GM12874 (cell line): ENCODE results near the gene C3orf20.

ENCODE experiments used
- TF ChIP-seq, protein P1 (sequence below): IDR thresholded peaks from 2 replicates; pipeline ENCODE4 v1.5.1; 2011; ENCODE audit warnings: low read depth, mild to moderate bottlenecking, control low read depth, low read length, moderate library complexity; ENCODE audit not compliant: insufficient read depth

C3orf20 gene

DNA sequence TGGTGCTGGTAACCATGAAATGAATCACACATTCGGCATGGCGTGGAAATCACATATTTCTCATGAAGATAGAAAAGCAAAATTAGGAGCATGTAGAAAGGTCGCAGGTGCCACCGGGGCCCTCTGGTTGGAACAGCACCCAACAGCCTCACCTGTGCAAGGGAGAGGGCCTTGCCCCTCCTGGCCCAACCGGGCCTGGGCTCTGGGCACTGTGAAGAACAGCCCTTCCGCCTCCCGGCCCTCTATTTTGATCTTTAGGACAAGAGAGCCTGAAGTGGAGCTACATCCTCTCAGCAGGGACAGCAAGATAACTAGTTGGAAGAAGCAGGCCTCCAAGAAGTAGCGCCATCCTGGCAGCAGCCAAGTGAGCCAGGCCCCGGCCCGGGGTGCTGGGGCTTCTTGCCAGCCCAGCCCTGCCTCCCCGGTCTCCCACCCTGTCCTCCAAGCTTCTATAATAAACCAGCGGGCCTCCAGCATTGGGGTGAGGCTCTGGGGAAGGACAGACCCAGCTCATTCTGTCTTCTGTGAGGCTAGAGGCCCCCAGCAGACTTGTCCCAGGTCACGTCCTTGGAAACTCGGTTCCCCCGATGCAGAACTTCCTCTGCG is 97.7 kb downstream of the C3orf20 start:
- TF ChIP-seq, protein P1, sequence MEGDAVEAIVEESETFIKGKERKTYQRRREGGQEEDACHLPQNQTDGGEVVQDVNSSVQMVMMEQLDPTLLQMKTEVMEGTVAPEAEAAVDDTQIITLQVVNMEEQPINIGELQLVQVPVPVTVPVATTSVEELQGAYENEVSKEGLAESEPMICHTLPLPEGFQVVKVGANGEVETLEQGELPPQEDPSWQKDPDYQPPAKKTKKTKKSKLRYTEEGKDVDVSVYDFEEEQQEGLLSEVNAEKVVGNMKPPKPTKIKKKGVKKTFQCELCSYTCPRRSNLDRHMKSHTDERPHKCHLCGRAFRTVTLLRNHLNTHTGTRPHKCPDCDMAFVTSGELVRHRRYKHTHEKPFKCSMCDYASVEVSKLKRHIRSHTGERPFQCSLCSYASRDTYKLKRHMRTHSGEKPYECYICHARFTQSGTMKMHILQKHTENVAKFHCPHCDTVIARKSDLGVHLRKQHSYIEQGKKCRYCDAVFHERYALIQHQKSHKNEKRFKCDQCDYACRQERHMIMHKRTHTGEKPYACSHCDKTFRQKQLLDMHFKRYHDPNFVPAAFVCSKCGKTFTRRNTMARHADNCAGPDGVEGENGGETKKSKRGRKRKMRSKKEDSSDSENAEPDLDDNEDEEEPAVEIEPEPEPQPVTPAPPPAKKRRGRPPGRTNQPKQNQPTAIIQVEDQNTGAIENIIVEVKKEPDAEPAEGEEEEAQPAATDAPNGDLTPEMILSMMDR = no peak

DNA sequence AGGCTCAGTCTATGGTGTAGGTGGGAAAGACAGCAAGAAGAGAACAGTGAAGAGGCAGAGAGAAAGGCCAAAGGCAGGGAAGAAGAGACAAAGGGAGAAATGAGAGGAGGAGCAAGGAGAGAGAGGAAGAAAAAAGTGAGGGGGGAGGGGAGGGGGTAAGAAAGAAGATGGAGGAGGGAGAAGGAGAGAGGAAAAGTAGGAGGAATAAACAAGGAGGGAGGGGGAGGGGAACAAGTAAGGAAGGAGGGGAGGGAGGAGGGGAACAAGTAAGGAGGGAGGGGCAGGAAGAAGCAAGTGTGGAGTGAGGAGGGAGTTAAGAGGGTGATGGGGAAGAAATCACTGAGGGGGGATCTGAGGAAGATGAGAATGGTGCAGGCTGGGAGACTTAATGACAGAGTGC is 98.3 kb downstream of the C3orf20 start:
- TF ChIP-seq, protein P1 = no peak

DNA sequence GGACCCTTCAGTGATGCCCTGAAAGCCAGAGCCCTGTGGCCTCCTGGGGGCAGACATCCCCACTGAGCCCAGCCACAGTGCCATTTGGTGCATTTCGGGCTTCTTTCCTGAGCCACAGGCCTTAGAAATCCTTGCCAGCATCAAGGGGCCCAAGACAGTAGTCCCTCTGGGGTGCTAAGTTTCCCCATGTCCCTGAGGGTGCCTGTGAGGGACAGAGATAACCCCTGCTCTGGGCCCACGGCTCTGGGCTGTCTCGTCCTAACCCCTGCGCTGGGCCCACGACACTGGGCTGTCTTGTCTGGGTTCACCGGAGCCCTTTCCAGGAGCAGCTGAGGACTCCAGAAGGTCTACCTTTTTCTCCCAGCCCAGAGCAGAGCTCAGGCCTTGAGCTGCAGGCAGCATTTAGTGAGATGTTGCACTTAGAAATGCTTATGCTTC is 98.8 kb downstream of the C3orf20 start:
- TF ChIP-seq, protein P1 = no peak

DNA sequence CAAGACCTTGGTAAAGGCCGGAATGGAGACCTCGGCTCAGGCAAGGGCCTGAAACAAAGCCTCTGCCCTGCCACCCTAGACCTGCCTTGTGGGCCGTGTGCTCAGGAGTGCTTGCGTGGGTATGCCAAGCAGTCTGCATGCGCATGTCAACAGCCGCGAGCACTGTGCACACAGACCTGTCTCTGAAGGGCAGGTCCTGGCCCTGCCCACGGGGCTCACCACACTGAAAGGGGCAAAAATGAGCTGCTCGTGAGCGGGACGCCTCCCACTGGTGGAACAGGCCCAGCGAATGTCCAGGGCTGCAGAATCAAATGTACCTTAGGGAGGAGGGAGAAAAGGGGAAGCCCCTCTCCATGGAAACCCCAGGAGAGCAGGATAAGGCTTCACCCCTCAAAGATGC is 99.5 kb downstream of the C3orf20 start:
- TF ChIP-seq, protein P1 = no peak

DNA sequence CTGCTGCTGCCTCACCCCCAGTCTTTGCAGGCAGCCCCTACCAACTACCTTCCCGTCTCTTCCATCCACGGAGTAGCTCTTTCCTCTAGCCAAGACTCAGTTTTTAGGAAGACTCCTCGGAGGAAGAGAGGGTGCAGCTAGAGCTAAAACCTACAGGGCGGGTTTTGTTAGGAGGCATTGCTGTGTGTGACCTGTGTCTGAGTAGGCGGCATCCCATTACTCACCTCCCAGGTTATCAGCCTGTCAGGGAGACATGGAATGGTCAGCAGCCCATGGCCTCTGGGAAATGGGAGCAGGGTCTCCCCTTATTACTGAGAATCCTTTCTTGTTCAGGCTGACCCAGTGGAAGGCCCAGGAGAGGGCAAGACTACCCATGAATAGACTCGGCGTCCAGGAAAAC is 100.1 kb downstream of the C3orf20 start:
- TF ChIP-seq, protein P1 = no peak

DNA sequence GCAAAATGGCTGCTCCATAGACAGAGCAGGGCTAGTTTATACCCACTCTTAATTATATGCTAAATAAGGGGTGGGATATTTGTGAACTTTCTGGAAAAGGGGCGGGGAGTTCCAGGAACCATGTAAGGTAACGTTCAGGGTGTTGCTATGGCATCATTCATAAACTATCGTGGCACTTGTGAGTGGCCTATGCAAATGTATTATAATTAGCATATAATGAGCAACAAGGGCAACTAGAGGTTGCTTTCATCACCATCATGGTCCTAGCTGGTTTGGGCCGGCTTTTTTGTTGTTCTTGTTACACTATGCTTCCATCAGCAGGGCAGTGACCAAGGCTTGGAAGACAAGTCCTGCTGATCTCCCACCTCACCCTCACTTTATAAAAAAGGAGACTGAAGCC is 100.6 kb downstream of the C3orf20 start:
- TF ChIP-seq, protein P1 = no peak

DNA sequence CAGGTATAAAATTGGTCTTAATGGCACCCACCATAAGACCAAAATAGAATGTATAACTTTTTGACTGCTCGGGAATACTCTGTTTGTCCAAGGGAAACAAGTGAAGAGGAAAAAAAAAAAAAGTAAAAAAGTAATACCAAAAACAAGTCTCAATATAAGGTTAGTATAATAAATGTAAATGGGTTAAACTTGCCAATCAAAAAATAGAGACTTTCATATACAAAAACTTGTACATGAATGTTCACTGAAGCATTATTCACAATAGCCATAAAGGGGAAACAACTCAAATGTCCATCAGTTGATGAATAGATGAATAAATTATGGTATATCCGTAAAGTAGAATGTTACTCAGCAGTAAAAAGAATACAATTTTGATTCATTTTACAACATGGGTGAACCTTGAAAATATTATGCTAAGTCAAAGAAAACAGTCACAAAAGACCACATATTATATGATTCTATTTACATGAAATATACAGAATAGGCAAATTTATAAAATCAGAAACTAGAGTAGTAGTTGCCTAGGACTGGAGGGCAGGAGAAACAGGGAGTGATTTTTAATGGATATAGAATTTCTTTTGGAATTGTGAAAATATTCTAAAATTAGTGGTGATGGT is 104.2 kb downstream of the C3orf20 start:
- TF ChIP-seq, protein P1 = no peak
